GM10847 (cell line): ENCODE results near the gene SBDS.

Source experiments
- POLR2A ChIP-seq: IDR thresholded peaks from 2 replicates; pipeline ENCODE4 v1.6.1; 2011; ENCODE audit not compliant: insufficient read length; ENCODE audit errors: extremely low read depth

The SBDS gene

DNA sequence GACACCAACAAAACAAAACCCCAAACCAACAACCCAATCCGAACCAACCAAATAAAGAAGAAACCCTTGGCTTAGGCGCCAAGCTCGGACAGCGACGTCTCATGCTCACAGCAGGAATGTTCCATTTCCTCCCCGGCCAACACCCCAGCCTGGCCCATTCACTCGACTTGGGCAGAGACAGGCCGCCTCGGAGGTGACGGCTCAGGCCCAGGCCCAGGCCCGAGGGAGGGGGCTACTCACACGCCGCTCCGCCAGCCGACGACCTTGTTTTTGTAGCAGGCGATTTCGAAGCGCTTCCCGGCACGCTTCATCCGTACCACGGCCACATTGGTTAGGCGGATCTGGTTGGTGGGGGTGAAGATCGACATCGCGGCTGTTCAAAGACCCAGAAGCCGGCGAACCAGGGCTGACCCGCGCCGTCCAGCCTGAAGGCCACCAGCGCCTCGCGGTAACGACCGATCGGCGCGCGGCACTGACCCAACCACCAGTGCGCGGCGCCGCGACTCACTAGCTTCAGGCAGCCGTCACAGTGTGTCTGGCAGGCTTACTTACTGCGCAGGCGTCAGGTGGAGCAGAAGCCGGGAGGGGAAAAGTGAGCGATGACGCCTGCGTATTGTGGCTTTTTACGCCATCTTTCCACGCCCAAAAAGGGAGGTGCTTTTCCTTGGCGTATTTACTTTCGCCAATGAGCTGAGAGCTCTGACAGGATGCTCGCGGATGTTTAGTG, at the start of gene SBDS:
TSS of gene SBDS (minus strand) at position 537 of the 727 bp plus-strand sequence. CDS start at position 368, 169 bp downstream.
- peak; percentile 78 for TF ChIP-seq POLR2A

DNA sequence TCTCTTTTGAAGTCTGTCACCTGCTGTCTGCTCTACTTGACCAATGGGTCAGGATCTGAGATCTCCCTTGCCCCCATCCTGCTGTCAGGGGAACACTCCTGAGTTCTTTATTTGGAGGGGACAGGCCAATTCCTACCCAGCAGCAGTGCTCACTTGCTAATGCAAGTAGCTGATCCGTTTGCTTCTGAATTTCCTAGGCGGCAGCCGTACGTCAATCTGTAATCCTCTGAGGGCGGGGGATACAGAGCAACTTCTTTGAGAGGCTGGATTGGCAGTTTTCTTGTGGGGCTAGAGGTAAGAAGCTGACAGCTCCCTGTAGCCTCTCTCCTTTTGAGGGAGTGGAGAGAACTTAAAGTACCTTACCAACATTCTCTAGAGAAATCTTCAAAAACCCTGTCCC, 37.9 kb upstream of the SBDS start:
- no peak for TF ChIP-seq POLR2A

DNA sequence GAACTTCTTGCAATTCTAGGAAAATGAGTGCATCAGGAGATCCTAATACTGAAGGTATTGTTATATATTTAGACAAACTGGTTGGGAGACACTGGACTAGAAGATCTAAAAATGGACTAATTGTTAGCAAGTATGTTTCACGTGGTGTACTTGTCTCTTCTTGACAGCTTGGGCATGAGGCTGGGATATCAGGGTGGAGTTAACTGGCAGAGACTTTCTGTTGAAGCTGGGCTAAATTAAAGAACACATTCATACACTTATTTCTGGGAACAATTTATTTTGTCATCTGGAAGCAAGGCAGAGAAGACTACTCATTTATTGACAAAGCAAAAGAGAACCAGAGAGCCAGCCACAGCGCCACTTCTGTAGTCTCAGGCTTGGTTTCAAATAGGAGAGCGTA, 27.1 kb upstream of the SBDS start:
- TF ChIP-seq POLR2A = no peak

DNA sequence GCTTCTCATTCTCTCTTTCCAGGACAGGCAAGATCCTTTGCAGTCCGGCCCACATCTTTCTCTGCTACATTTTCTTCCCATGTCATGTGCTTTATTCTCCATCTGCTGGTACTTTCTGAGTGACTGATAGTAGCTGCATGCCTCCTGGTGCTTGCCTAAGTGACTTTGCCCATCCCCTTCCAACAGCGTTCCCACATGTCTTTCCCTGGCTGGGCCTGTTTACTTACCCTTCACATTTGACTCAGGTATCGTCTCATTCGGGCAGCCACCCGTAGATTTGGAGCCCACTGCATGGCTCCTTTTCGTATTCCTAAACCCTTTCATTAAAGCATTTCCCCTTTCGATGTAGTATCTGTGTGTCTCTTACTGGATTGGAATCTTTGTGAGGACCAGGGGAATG, 25.9 kb upstream of the SBDS start:
- TF ChIP-seq POLR2A = no peak

DNA sequence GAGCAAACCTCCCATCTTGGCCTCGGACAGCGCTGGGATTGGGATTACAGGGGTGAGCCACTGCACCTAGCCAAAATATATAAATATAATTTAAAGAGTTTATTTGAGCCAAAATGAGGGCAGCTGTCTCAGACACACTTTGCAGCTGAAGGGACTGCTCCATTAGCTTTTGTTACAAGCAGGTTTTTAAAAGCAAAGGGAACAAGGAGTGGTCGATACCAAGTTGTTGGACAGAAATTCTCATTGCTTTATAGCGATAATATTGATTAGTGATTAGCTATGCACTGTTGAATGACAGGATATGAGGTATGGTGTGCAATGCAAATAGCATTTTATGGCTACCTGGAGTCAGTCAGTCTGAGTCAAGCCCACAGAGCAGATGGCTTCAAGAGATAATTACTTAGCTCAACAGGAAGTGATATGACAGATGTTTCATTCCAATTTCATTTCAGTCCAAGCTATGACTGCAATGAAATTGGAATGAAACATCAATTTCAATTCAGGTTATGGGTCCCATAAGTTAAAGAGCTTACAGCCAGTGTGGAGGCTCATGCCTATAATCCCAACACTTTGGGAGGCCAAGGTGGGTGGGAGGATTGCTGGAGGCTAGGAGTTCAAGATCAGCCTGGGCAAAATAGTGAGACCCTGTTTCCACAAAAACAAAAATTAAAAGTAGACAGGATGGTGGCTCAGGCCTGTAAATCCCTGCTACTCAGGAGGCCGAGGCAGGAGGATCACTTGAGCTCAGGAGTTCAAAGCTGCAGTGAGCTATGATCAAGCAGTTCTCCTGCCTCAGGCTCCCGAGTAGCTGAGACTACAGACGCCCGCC, 24.4 kb upstream of the SBDS start:
- TF ChIP-seq POLR2A = no peak

DNA sequence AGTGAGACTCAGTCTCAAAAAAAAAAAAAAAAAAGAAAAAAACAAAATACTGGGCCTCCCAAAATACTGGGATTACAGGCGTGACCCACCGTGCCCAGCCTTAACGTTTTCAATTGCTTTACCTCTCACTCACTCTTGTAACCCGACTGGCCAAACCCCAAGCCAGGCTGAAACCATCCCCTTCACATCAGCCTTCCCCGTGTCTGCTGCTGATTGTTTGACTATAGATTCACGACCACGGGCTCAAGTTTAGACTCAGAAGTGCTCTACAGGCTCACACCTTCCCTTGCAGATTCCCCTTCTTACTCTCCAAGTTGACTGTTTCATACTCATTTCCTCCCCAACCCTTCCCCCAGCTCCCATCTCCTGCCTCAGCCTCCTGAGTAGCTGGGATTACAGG, 23.6 kb upstream of the SBDS start:
- no peak for TF ChIP-seq POLR2A

DNA sequence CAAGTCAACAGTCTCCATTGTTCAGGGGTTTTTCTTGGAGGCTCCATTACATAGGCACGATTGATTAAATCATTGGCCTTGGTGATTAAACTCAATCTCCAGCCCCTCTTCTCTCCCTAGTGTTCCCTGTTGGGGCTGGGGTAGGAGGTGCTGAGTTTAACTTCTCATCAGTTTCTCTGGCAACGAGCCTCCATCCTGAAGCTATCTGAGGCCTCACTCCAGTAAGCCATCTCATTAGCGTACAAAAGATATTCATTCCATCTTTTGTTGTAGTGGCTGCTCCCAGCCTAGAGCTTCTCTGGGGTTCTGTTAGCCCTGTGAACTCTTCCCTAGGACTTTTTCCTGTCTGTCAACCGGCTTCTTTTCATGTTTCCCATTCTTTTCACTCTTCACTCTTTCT, 12.9 kb upstream of the SBDS start:
- TF ChIP-seq POLR2A = no peak

DNA sequence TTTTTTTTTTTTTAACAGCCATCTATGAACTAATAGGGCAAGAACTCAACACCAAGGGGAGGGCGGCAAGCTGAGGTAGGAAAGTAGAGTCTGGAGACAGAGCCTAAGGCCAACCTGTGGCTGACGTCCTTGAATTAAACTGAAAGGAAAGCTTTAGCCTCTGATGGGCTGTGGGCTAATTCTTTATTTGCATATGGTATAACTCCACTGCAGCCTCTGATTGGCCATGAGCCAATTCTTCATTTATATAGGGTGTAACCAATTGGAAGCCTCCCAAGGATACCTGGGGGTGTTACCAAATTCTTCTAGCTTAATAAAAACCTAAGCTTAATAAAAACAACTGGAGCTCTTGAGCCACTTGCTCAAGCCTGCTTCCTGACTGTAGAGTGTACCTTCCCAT, 11.6 kb upstream of the SBDS start:
- TF ChIP-seq POLR2A = no peak

DNA sequence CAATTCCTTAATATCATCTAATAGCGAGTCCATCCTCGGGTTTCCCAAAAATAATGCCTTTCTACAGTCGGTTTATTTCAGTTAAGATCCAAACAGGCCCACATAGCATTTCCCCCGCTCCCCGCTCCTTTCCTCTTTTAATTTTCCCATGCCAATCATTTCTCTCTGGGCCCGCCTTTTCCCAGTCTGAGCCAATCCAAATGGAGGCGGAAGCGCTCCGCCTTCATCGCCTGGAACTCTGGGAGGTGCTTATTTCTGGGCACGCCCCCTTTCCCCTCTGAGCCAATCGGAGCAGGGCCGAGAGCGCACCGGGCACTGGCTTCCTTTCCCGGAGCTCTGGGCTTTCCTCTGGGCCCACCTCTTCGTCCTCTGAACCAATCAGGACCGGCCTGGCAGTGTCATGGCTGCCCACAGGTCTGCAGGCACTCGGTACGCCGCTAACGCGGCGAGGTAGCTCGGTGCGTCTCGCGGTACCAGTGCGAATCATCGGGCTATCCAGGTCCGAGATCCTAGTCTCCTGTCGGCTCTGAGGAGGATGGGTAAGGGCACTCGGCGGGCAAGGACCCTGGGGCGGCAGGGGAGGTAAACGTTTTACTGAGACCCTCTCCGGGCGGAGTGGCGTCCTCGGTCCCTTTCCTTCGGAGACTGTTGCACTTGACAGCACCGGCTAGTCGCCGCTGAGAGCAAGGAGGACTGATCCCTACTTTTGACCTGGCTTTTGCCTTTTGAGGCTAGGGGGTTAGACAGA, 1.2 kb upstream of the SBDS start, which contains the start of gene TYW1:
TSS of gene TYW1 (plus strand) at position 390 of the 748 bp plus-strand sequence. CDS start at position 536, 146 bp downstream.
- peak; percentile 88 for TF ChIP-seq POLR2A

DNA sequence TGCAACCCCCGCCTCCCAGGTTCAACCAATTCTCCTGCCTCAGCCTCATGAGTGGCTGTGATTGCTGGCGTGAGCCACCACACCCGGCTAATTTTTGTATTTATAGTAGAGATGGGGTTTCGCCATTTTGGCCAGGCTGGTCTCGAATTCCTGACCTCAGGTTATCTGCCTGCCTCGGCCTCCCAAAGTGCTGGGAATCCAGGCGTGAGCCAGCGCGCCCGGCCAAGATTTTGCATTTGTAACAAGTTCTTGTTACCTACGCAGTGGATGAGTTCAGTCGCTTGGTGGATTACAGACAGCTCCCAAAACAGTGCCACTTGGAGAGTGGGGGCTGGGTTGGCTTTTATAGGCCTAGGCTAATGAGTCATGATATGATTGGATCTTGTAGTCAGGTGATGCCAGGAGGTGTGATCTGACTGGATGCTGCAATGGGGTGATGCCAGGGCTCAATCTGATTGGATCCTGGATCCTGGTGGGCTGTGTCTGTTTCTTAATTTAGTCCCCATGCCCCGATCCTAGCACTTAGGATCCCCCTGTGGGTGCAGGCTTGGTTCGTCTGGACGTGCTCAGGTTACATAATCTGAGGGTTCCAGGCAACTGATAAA, 20.3 kb downstream of the SBDS start:
- TF ChIP-seq POLR2A = no peak

DNA sequence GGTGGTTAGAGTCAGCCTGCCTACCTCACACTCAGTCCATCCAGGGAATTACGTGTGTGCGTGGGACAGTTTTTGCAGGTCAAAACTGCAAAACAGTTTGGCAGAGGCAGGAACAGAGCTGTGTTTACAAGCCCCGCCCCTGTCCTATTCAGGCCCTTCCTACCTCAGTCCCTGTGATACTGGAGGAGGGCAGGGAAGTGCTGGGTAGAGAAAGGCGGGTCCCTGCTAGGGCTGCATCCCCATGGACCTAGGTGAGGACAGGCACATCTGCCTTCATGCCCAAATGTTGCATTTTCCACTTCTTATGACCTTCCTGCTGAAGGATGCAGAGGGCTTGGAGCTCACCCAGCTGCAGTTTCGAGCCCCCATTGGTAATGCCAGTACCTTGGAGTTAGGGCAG, 25.1 kb downstream of the SBDS start:
- TF ChIP-seq POLR2A = no peak

DNA sequence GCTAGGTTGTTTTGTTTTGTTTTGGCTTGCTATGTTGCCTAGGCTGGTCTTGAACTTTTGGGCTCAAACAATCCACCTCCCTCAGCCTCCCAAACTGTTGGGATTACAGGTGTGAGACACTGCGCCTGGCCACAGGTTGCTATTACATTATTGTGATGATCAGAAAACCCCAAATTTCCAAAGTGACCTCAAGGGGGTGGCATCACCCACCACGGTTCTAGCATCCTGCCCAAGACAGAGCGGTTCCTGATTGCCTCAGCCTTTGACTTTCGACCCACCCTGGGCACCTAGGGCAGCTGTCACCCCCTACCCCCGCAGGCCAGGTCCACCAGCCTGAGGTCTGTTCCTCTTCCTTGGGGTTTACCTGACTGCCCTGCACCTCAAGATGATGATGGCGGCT, 28.4 kb downstream of the SBDS start:
- no peak for TF ChIP-seq POLR2A

DNA sequence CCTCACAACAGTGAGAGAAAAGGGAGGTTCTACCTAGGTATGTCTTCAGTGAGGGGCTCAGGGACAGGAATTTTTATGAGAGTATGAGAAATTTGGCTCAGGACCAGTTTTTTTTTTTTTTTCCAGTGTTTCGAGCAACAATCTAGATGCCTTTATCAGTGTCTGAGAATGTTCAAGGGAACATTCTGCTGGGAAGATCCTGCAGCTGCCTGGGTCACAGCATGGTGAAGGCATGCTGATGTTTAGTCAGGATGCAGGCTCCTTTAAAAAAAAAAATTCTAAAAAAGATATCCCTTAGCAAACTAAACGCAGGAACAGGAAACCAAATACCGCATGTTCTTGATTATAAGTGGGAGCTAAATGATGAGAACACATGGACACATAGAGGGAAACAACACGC, 31.0 kb downstream of the SBDS start:
- TF ChIP-seq POLR2A = no peak

DNA sequence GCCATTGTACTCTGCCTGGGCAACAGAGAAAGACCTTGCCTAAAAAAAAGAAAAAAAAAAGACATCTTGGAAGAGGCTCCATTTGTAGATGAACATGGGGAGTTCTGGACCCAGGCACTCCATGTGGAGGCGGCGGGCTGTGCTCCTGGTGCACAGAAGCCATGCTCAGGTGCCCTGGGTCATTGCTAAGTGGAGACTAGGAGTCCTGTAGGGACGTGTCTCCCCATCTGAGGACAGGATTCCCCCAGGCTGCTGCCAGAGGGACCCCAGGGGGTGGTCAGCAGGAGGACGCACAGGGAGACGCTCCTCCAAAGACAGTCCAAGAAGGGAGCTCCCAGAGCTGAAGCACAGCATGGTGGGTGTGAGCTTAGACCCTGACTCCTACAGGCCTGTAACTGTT, 34.3 kb downstream of the SBDS start:
- no peak for TF ChIP-seq POLR2A

DNA sequence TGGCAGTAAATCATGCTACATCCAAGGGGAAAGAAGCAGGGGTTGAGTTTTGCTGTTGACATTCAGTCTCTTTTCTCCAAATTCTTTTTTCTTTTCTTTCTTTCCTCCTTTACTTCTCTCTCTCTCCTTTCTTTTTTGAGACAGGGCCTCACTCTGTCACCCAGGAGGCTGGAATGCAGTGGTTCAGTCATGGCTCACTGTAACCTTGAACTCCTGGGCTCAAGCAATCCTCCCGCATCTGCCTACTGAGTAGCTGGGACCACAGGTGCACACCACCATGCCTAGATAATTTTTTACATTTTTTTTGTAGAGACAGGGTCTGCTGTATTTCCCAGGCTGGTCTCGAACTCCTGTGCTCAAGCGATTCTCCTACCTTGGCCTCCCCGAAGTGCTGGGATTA, 35.2 kb downstream of the SBDS start:
- TF ChIP-seq POLR2A = no peak
